K562 (cell line): ENCODE data around the gene STK11. TPM values are rescaled to one million over a fixed set of nuclear protein-coding genes. Genes with fewer than 3 reads are reported as not detected.
A peak's percentile ranks its signal among the peaks of the same experiment; 100 is the strongest.

Experiments
- ATAC-seq: fragments of 200-7000 bp; cut with Tn5 transposase; 3 replicates; pipeline ENCODE4 v1.9.1; 2020; ENCODE audit warnings: moderate library complexity
- BruUV-seq: library from RNA; stranded (reverse); fragments of 400-500 nt; replicated peaks from 2 replicates; lab custom pipeline; 2021; lab: Mats Ljungman, UMichigan
- CTCF ChIA-PET: fragments of 300-600 bp; formaldehyde crosslinking; extraction: SDS; loops from one replicate; lab custom pipeline; 2021; ENCODE audit warnings: low intra/inter-chr PET ratio; lab: Yijun Ruan, JAX
- POLR2A ChIA-PET: fragments of 300-600, 350-650 bp; sonication (Branson Sonifier 250); formaldehyde crosslinking; extraction: SDS; loops from one replicate; lab custom pipeline; 2021; ENCODE audit warnings: antibody characterized with exemption, inconsistent platforms; lab: Yijun Ruan, JAX
- DNase-seq, 4 experiments: peaks; one replicate each; pipeline versions ENCODE4 v3.0.0 to v3.0.0-alpha.2; 2011 to 2018; ENCODE audit warnings: low spot score in 3 of 4, mixed read lengths in 3 of 4; ENCODE audit errors: extremely low read depth in 1 of 4
- FAIRE-seq: peaks from 2 replicates; lab custom pipeline; 2011; peaks lifted over from hg19 to GRCh38; lab: Jason Lieb, UNC
- H2AFZ ChIP-seq: 2 replicates; pipeline ENCODE4 v1.6.0; 2011; ENCODE audit warnings: low read depth, low read length, control low read depth, inconsistent platforms
- H3K27ac ChIP-seq: fragments of 200-600 bp; 3 replicates; pipeline ENCODE4 v1.8.0; 2011; ENCODE audit warnings: low read depth, mild to moderate bottlenecking, control low read depth, inconsistent platforms, low read length, moderate library complexity, mixed read lengths; ENCODE audit errors: extremely low read depth
- H3K27me3 ChIP-seq, 2 experiments: fragments of 300-600 bp in 1 of 2; 2 replicates in 1 of 2; 3 replicates in 1 of 2; pipeline versions ENCODE4 v1.6.0 to v1.8.0; 2011; ENCODE audit warnings: inconsistent platforms in 2 of 2, low read length in 2 of 2, mild to moderate bottlenecking in 1 of 2, mixed read lengths in 1 of 2, moderate library complexity in 1 of 2; ENCODE audit not compliant: control insufficient read depth in 2 of 2, insufficient read depth in 2 of 2
- H3K36me3 ChIP-seq: fragments of 300-600 bp; 3 replicates; pipeline ENCODE4 v1.8.0; 2011; ENCODE audit warnings: mild to moderate bottlenecking, low read length, inconsistent platforms; ENCODE audit not compliant: control insufficient read depth, insufficient read depth
- H3K4me1 ChIP-seq, 2 experiments: fragments of 200-600 bp in 1 of 2; replicated peaks in 1 of 2; 2 replicates in 1 of 2; 3 replicates in 1 of 2; pipeline versions ENCODE4 v1.5.1 to v1.8.0; 2011; ENCODE audit warnings: inconsistent platforms in 2 of 2, low read length in 2 of 2, mild to moderate bottlenecking in 1 of 2, mixed read lengths in 1 of 2, moderate library complexity in 1 of 2; ENCODE audit not compliant: control insufficient read depth in 2 of 2, insufficient read depth in 2 of 2
- H3K4me2 ChIP-seq: 2 replicates; pipeline ENCODE4 v1.6.1; 2011; ENCODE audit warnings: low read length, control low read depth, inconsistent platforms, mixed read lengths; ENCODE audit not compliant: insufficient read depth
- H3K4me3 ChIP-seq: fragments of 200-600 bp; sonication (generic), shearing (Covaris generic); 2 replicates; pipeline ENCODE4 v1.5.1; 2016; ENCODE audit warnings: control low read depth, inconsistent platforms
- H3K79me2 ChIP-seq: fragments of 200-600 bp; 3 replicates; pipeline ENCODE4 v1.8.0; 2011; ENCODE audit warnings: low read length, inconsistent platforms; ENCODE audit not compliant: control insufficient read depth, insufficient read depth
- H3K9ac ChIP-seq, 2 experiments: 2 replicates each; pipeline versions ENCODE4 v1.6.0 to v1.6.1; 2011; ENCODE audit warnings: low read depth in 2 of 2, low read length in 2 of 2, control low read depth in 1 of 2, inconsistent platforms in 1 of 2, mild to moderate bottlenecking in 1 of 2, mixed read lengths in 1 of 2; ENCODE audit not compliant: insufficient read depth in 1 of 2
- H3K9me1 ChIP-seq: one replicate; pipeline ENCODE4 v1.6.0; 2011; ENCODE audit warnings: inconsistent platforms, mild to moderate bottlenecking, low read length, moderate library complexity; ENCODE audit not compliant: control insufficient read depth, insufficient read depth
- H3K9me3 ChIP-seq: replicated peaks from 2 replicates; pipeline ENCODE4 v1.5.1; 2011; ENCODE audit warnings: low read depth, low read length, inconsistent platforms; ENCODE audit not compliant: control insufficient read depth, insufficient read depth
- H4K20me1 ChIP-seq: replicated peaks from 2 replicates; pipeline ENCODE4 v1.6.1; 2011; ENCODE audit warnings: low read length, inconsistent platforms, mixed read lengths; ENCODE audit not compliant: control insufficient read depth, insufficient read depth
- POLR2G ChIP-seq: fragments of 200-400 bp; formaldehyde crosslinking; IDR thresholded peaks from 2 replicates; pipeline ENCODE4 v1.6.1; 2017; ENCODE audit warnings: low read depth, mild to moderate bottlenecking, antibody characterized with exemption, low read length, moderate library complexity
- ZNF165 ChIP-seq: fragments of 250-450 bp; sonication (Bioruptor Pico); IDR thresholded peaks from 2 replicates; pipeline ENCODE4 v1.4.0; 2020; ENCODE audit warnings: borderline replicate concordance
- WGBS: fragments of 100-300 bp; shearing (Covaris generic); methylation state at CpG from one replicate; pipeline ENCODE4 v1.1.6; 2016; ENCODE audit warnings: low coverage, mixed read lengths; ENCODE audit not compliant: insufficient coverage; ENCODE audit errors: missing lambda C conversion rate; 5-methylcytosine and 5-hydroxymethylcytosine counted together
- in situ Hi-C: fragments of 300-500 bp; cut with MboI; formaldehyde crosslinking; loops from 4 replicates; pipeline ENCODE4 v1.15.0; 2018; ENCODE audit warnings: inconsistent platforms, mixed read lengths
- intact Hi-C: fragments of 100-400 bp; cut with micrococcal nuclease; formaldehyde crosslinking; loops from 2 replicates; pipeline ENCODE4 v1.14.2; 2022
- polyA plus RNA-seq, 8 experiments: library from polyadenylated mRNA; depleted of rRNA in 4 of 8; stranded (reverse) in 5 of 8; unstranded in 3 of 8; fragments of >200 nt; fragmentation: Nextera tagmentation in 2 of 8; fragmentation: Illumina TruSeq in 1 of 8; extraction: Ambion mirVana in 2 of 8; extraction: Trizol in 1 of 8; gene quantifications; 2 replicates each; pipeline versions ENCODE4 v1.2.1 to v1.2.3, GENCODE V29; 2011 to 2014; ENCODE audit warnings: inconsistent platforms in 1 of 8, missing spikeins in 1 of 8
- total RNA-seq, 7 experiments: library from RNA; depleted of rRNA in 6 of 7; stranded (reverse); fragments of >200 nt in 6 of 7; fragmentation: Illumina TruSeq in 2 of 7; extraction: Trizol in 2 of 7; gene quantifications; 2 replicates each; pipeline versions ENCODE4 v1.2.1 to v1.2.3, GENCODE V29; 2011 to 2021; ENCODE audit warnings: low replicate concordance in 1 of 7
- TF ChIP-seq, protein P1 (sequence below): fragments of 450-650 bp; IDR thresholded peaks from 2 replicates; pipeline ENCODE4 v1.6.1; 2017; ENCODE audit warnings: antibody characterized with exemption, mild to moderate bottlenecking

The STK11 gene
- total and polyA plus RNA-seq, 9 of the 15 experiments (the other 6 are each of a cell fraction or from before 2014, with no cell fraction given) = 0.15 to 96.5 (median 31.7) TPM

DNA sequence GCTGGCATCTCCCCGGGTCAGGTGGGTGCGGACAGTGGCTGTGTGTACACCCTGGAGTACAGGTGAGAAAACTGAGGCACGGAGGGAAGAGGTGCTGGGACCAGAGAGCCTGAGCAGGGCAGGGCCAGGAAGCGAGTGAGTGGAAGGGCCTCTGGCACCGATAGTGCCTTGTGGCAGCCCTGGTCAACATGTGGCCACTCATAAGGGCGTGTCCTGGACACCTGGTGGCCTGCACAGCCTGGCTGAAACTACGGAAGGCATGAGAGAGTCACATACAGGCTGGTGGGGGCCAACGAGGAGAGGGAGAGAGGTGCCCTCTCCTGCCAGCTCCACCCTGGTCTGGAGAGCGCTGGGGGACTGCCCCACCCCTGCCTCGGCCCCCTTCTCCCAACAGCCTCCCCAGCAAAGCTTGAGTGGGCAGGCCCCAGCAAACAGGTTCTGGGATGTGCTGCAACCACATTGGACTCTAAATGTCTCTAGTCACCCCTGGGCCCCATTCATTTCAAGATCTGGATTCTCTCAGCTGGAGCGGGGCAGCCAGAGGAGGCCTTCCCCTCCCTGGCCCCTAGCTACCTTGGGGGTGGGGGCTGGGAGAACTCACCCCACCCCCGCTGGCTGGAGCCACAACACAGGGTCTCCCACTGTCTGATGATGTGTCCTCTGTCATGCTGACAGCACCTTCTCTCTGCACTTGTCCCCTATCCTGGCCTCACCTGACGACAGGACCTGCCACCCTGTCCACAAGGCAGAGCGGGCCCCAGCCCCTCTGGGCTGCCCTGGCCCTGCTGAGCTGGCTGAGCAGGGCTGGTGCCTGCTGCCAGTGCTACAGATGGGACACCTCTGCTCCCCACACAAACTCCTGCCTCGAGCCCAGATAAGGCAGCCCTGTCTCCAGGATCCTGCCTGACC lies 26.4 kb downstream of the STK11 start:
- peaks cover under 1 to 77% of the 10 kb centered on the region in 2 experiments; a peak in 4 of 5 replicates for H3K4me1 ChIP-seq
- peak overlapping the region; percentile 2; the same call in 1 of the 3 replicates for H3K27ac ChIP-seq
- H3K4me3 ChIP-seq = no peak overlapping the region
- CTCF ChIA-PET = no interaction called here
- peaks cover 53% of the 10 kb centered on the region; the same call in 1 of the 3 replicates for H3K36me3 ChIP-seq
- FAIRE-seq (no peak), DNase-seq (no peak), ATAC-seq (peak; percentile 8; the same call in 2 of the 3 replicates)
- intact Hi-C loops (no loop called here), in situ Hi-C loops (loop anchor here (25.0 kb wide), 1 partner anchor 470 kb away; the partner anchor contains the start of gene MISP)
- H3K9me3 ChIP-seq = no peaks in the 10 kb centered on the region; the same call in 1 of the 2 replicates
- H4K20me1 ChIP-seq = no peaks in the 10 kb centered on the region
- POLR2A ChIA-PET = interaction anchor here (0.6 to 1.5 kb wide), 2 partner anchors 14 to 99 kb away, joined by 3 to 7 read pairs; no protein-coding TSS in a partner anchor
- 0 out of 3 replicates have a peak, but pooled peaks cover 2% of the 10 kb centered on the region for H3K79me2 ChIP-seq
- TF ChIP-seq, protein P1, sequence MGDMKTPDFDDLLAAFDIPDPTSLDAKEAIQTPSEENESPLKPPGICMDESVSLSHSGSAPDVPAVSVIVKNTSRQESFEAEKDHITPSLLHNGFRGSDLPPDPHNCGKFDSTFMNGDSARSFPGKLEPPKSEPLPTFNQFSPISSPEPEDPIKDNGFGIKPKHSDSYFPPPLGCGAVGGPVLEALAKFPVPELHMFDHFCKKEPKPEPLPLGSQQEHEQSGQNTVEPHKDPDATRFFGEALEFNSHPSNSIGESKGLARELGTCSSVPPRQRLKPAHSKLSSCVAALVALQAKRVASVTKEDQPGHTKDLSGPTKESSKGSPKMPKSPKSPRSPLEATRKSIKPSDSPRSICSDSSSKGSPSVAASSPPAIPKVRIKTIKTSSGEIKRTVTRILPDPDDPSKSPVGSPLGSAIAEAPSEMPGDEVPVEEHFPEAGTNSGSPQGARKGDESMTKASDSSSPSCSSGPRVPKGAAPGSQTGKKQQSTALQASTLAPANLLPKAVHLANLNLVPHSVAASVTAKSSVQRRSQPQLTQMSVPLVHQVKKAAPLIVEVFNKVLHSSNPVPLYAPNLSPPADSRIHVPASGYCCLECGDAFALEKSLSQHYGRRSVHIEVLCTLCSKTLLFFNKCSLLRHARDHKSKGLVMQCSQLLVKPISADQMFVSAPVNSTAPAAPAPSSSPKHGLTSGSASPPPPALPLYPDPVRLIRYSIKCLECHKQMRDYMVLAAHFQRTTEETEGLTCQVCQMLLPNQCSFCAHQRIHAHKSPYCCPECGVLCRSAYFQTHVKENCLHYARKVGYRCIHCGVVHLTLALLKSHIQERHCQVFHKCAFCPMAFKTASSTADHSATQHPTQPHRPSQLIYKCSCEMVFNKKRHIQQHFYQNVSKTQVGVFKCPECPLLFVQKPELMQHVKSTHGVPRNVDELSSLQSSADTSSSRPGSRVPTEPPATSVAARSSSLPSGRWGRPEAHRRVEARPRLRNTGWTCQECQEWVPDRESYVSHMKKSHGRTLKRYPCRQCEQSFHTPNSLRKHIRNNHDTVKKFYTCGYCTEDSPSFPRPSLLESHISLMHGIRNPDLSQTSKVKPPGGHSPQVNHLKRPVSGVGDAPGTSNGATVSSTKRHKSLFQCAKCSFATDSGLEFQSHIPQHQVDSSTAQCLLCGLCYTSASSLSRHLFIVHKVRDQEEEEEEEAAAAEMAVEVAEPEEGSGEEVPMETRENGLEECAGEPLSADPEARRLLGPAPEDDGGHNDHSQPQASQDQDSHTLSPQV = no peak
- peak; percentile 17; the same call in 1 of the 2 replicates for TF ChIP-seq POLR2G
- no peak for TF ChIP-seq ZNF165 (CRISPR knock-in tag)
- peak overlapping the region in 1 of 2 experiments; percentile 86; a peak in 2 of 4 replicates for H3K9ac ChIP-seq
- H3K9me1 ChIP-seq = no peaks in the 10 kb centered on the region
- no TSS peak for BruUV-seq
- no peak overlapping the region for H2AFZ ChIP-seq
- H3K4me2 ChIP-seq = no peak overlapping the region
- WGBS = 82% methylated on average over 11 of the region's 15 CpGs
- no peaks in the 10 kb centered on the region for H3K27me3 ChIP-seq
